NB4 (cell line): Measurements from ENCODE around the gene SDF4.

Source experiments
- POLR2A ChIP-seq: IDR thresholded peaks from 2 replicates; pipeline ENCODE4 v1.6.1; 2011; ENCODE audit warnings: mild to moderate bottlenecking; ENCODE audit not compliant: insufficient read length; ENCODE audit errors: extremely low read depth
- TF ChIP-seq, protein P1 (sequence below): IDR thresholded peaks from one replicate; pipeline ENCODE4 v1.5.1; 2012; ENCODE audit warnings: low read depth, low read length

DNA sequence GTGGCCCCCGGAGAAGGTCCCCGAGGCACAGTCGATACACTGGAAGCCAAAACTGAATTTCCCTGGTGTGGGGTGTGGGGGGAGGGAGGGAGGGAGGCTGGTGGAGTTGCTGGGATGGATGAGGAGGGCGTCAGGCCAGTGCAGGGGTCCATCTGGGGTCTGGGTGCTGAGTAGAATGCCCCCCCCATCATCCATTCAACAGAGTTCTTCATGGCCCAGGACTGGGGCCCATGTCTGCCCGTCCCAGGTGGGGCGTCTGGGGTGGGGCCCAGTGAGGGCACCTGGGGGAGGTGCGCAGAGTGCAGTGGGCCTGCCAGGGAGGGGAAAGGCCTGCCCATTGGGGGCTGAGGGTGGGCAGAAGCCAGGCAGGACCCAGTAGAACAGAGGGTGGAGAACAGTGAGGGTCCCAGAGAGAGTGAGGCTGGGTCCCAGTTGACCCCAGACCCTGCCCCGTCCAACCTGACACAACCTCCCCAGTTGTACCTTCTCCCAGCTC lies 27.3 kb downstream of the SDF4 start:
- TF ChIP-seq, protein P1, sequence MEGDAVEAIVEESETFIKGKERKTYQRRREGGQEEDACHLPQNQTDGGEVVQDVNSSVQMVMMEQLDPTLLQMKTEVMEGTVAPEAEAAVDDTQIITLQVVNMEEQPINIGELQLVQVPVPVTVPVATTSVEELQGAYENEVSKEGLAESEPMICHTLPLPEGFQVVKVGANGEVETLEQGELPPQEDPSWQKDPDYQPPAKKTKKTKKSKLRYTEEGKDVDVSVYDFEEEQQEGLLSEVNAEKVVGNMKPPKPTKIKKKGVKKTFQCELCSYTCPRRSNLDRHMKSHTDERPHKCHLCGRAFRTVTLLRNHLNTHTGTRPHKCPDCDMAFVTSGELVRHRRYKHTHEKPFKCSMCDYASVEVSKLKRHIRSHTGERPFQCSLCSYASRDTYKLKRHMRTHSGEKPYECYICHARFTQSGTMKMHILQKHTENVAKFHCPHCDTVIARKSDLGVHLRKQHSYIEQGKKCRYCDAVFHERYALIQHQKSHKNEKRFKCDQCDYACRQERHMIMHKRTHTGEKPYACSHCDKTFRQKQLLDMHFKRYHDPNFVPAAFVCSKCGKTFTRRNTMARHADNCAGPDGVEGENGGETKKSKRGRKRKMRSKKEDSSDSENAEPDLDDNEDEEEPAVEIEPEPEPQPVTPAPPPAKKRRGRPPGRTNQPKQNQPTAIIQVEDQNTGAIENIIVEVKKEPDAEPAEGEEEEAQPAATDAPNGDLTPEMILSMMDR, result no peak
- TF ChIP-seq POLR2A, result no peak
